ENCODE measurements around the gene LIG3. TPM values are rescaled to one million over a fixed set of nuclear protein-coding genes. Genes with fewer than 3 reads are reported as not detected.

Gene LIG3
- total RNA-seq, 2 experiments from 2014 or later = 44.1 to 50.4 TPM

- H3K4me3 Mint-ChIP-seq = no peak overlapping the region
- no peaks in the 10 kb centered on the region for H3K27me3 Mint-ChIP-seq
- no peak for TF ChIP-seq CTCF (IDR thresholded peaks at IDR 0.05)
- peaks cover 37% of the 10 kb centered on the region for H3K36me3 Mint-ChIP-seq (ENCODE audit: low read depth)
- CTCF ChIA-PET = interaction anchor here (1.1 to 1.6 kb wide), 3 partner anchors 86 to 117 kb away, joined by 3 to 6 read pairs (median 5); partner anchors contain the start of gene RAD51D
- DNase-seq = no peak
- ATAC-seq = no peak
- H3K27ac Mint-ChIP-seq = peak overlapping the region; percentile 63
- POLR2A ChIA-PET = interaction anchor here (1.1 to 2.2 kb wide), 3 partner anchors 11 to 13 kb away, joined by 3 to 8 read pairs (median 5); no protein-coding TSS in a partner anchor
- H3K4me1 Mint-ChIP-seq (ENCODE audit: low read depth) = peaks cover 4% of the 10 kb centered on the region
- H3K9me3 Mint-ChIP-seq = no peaks in the 10 kb centered on the region
- intact Hi-C loops (cut with micrococcal nuclease) = no loop called here
These were observed 22.7 kb downstream of the LIG3 start for GRCh38 chr17:35002876-35003551.

GRCh38 chr17:35003778-35004177, 23.5 kb downstream of the LIG3 start:
- intact Hi-C loops (cut with micrococcal nuclease) = no loop called here
- no peaks in the 10 kb centered on the region for H3K4me1 Mint-ChIP-seq (ENCODE audit: low read depth)
- H3K27ac Mint-ChIP-seq = peak overlapping the region; percentile 63
- TF ChIP-seq CTCF (IDR thresholded peaks at IDR 0.05) = no peak
- ATAC-seq (no peak), DNase-seq (no peak)
- ChIA-PET CTCF (no interaction called here), POLR2A (interaction anchor here (2.2 kb wide), 1 partner anchor 12 kb away, joined by 8 read pairs; no protein-coding TSS in a partner anchor)
- no peak overlapping the region for H3K4me3 Mint-ChIP-seq
- H3K36me3 Mint-ChIP-seq (ENCODE audit: low read depth) = peaks cover 34% of the 10 kb centered on the region
- no peaks in the 10 kb centered on the region for H3K9me3 Mint-ChIP-seq
- no peaks in the 10 kb centered on the region for H3K27me3 Mint-ChIP-seq

GRCh38 chr17:35006345-35006744, 26.0 kb downstream of the LIG3 start:
- CTCF ChIA-PET = no interaction called here
- POLR2A ChIA-PET = no interaction called here
- H3K4me3 Mint-ChIP-seq = no peak overlapping the region
- ATAC-seq (no peak), DNase-seq (no peak)
- intact Hi-C loops (cut with micrococcal nuclease) = no loop called here
- TF ChIP-seq CTCF (IDR thresholded peaks at IDR 0.05) = no peak
- H3K27ac Mint-ChIP-seq = no peak overlapping the region
- H3K4me1 Mint-ChIP-seq (ENCODE audit: low read depth) = no peaks in the 10 kb centered on the region
- no peaks in the 10 kb centered on the region for H3K9me3 Mint-ChIP-seq
- H3K27me3 Mint-ChIP-seq = no peaks in the 10 kb centered on the region
- H3K36me3 Mint-ChIP-seq (ENCODE audit: low read depth) = peaks cover 34% of the 10 kb centered on the region

GRCh38 chr17:35006961-35007360, 26.6 kb downstream of the LIG3 start:
- ChIA-PET POLR2A (interaction anchor here (1.6 kb wide), 1 partner anchor 66 kb away, joined by 5 read pairs; no protein-coding TSS in a partner anchor), CTCF (no interaction called here)
- TF ChIP-seq CTCF (IDR thresholded peaks at IDR 0.05) = no peak
- Mint-ChIP-seq H3K4me3 (no peak overlapping the region), H3K9me3 (no peaks in the 10 kb centered on the region), H3K36me3 (ENCODE audit: low read depth) (peaks cover 28% of the 10 kb centered on the region), H3K27ac (no peak overlapping the region), H3K4me1 (ENCODE audit: low read depth) (no peaks in the 10 kb centered on the region), H3K27me3 (no peaks in the 10 kb centered on the region)
- DNase-seq = no peak
- ATAC-seq = no peak
- intact Hi-C loops (cut with micrococcal nuclease) = no loop called here

- Mint-ChIP-seq H3K36me3 (ENCODE audit: low read depth) (peaks cover 20% of the 10 kb centered on the region), H3K9me3 (no peaks in the 10 kb centered on the region), H3K27ac (peak overlapping the region; percentile 9), H3K4me1 (ENCODE audit: low read depth) (no peaks in the 10 kb centered on the region), H3K4me3 (no peak overlapping the region), H3K27me3 (no peaks in the 10 kb centered on the region)
- intact Hi-C loops (cut with micrococcal nuclease) = no loop called here
- TF ChIP-seq CTCF (IDR thresholded peaks at IDR 0.05) = no peak
- ChIA-PET POLR2A (interaction anchor here (0.6 to 1.6 kb wide), 7 partner anchors 9 to 119 kb away, joined by 3 to 5 read pairs (median 3); no protein-coding TSS in a partner anchor), CTCF (interaction anchor here (1.5 to 3.5 kb wide), 4 partner anchors 9 to 109 kb away, joined by 3 to 20 read pairs (median 12); partner anchors contain the start of gene RAD51D)
- ATAC-seq = no peak
- DNase-seq = no peak
These were observed 29.8 kb downstream of the LIG3 start for GRCh38 chr17:35010093-35010492.

Measured in activated CD8-positive, alpha-beta T cell treated with anti-CD3 and anti-CD28 coated beads for 36 hours (primary cell).